Embryonic facial prominence (tissue), 1 donor: Measurements from ENCODE around the gene OOSP4A.
"Not testable (repeated sequence)": the region's sequence is repeated elsewhere in the genome, so short reads cannot be mapped to it uniquely, and the experiment has no call there.

Source experiments
- DNase-seq: peaks from one replicate; pipeline ENCODE4 v3.0.0-alpha.2; 2016; ENCODE audit errors: extremely low spot score

Gene OOSP4A

DNA sequence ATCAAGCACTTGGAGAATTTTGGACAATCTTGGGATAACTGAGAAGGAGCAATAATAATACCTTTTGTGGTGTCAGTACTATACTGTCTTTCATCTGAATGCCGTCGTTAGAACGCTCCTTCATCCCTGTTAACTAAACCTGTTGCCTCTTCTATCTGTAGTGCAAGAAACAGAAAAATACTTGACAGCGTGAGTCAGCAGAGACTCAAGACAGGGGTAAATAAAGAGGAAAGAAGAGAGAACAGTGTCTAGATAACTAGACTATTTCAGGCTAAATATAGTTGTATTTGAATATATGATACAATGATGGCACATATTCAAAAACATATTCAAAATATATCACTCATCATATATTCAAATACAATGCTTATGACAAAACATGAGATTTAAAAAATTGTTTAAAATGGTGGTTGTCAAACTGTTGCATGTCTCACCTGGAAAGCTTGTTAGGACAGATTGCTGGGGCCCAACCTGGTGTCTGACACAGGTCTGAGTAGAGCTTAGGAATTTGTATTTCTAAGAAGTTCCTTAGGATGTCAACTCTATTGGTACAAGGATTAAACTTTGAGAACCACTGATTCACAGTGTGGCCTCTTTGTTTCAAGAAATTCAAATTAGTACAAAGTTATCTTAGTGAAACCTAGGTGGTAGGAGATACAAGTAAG, 17.4 kb downstream of the OOSP4A start:
- no peak for DNase-seq

DNA sequence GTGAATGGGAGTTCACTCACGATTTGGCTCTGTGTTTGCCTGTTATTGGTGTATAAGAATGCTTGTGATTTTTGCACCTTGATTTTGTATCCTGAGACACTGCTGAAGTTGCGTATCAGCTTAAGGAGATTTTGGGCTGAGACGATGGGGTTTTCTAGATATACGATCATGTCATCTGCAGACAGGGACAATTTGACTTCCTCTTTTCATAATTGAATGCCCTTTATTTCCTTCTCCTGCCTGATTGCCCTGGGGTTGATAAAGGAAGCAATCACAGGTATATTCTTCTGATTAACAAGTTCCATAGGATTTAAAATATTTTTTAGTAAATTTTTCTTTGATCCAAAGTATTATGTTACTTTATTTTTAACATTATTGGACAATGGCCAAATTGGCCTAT, 18.2 kb downstream of the OOSP4A start:
- DNase-seq, result not testable (repeated sequence)

DNA sequence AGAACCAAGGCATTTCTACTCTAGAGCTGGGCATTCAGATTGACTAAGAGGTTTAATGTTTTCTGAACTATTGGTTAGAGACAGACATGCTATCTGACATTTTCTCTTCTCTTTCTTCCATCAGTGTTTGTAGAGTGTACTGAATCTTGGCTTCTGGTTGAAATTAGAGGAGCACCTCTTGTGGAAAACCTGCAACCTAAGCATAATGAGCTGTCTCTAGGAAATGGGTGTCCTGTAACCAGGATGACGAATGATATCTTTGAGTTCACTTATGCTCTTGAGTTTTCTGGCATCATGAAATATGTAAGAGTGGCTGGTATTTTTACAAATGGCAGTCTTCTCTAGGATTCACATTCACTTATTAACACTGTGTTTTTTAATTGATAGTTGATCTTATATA, 19.4 kb downstream of the OOSP4A start:
- DNase-seq, result no peak

DNA sequence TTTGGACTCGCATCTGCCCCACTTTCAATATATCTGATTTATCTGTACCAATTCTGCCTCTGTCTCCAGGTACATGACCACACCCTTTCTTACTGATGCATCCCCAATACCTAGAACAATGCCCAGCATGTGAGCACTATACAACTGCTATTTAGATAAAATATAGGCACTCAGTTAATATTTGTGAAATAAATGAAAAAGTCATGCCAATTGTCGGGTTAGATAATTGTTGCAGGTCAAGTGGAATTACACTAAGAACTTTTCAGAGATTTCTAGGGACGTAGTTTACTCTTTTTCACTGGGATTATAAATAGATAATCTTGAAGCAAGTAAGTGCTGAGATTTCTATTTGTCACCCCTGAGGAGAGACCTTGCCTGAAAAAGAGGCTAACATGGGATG, 20.5 kb downstream of the OOSP4A start:
- no peak for DNase-seq

DNA sequence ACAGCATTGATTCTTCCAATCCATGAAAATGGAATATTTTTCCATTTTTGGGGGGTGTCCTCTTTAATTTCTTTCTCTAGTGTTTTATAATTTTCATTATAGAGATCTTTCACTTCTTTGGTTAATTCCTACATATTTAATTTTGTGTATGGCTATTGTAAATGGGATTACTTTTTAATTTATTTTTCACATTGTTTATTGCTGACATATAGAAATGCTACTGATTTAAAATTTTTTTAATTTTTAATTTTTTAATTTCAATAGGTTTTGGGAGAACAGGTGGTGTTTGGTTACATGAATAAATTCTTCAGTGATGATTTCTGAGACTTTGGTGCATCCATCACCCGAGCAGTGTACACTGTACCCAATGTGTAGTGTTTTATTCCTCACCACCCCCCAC, 26.6 kb downstream of the OOSP4A start:
- no peak for DNase-seq

DNA sequence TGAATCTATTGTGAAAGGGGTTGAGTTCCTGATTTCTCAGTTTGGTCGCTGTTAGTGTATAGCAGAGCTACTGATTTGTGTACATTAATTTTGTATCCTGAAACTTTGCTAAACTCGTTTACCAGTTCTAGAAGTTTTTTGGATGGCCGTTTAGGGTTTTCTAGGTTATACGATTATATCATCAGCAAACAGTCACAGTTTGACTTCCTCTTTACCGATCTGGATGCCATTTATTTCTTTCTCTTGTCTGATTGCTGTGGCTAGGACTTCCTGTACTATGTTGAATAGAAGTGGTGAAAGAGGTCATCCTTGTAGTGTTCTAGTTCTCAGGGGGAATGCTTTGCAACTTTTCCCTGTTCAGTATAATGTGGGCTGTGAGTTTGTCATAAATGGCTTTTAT, 28.6 kb downstream of the OOSP4A start:
- DNase-seq, result no peak

DNA sequence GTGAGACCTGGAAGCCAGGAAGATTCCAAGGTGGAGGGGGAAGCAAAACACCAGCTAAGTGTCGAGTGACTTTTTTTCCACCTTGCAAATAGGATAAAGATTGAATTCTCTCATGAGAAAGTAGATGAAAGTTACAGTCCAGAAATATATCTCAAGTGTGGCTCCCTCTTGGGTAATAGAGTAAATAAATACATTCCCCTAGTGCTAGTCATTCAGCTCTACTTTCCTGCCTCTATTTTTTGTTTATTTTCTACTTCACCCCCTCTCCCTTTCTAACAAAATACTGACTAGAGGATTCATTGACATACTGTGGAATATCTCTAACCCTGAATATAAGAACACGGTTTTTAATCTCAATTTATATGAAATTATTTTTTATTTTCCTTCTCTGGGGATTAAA, 34.0 kb downstream of the OOSP4A start:
- no peak for DNase-seq

DNA sequence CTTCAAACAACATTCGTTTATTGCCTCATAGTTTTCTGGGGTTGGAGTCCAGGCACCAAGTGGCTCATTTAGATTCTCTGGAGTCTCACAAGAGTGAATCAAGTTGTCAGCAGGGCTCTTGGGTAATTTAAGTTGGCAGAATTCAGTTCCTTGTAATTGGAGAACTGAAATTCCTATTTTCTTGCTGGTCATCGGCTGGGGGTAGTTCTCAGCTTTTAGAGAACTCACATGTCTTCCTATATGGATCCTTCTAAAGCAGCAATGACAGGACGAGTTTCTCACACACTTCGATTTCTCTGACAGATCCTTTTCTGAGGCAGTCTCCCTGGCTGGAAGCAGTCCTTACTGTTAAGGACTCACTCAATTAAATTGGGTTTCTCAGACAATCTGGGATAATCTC, 35.9 kb downstream of the OOSP4A start:
- no peak for DNase-seq

DNA sequence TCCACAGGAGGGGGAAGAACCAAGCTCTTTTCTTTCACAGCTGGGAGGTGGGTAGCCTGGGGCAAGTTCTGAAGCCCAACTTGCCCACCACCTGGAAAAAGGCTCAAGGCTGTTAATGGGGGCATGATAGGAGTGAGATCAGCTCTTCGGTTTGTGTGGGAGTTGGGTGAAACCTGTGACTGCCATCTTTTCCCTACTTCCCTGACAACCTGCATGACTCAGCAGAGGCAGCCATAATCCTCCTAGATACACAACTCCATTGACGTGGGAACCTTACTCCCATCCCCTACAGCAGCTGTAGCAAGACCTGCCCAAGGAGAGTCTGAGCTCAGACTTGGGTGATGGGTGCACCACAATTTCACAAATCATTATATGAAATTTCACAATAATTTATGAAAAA, 39.9 kb downstream of the OOSP4A start:
- DNase-seq, result no peak

DNA sequence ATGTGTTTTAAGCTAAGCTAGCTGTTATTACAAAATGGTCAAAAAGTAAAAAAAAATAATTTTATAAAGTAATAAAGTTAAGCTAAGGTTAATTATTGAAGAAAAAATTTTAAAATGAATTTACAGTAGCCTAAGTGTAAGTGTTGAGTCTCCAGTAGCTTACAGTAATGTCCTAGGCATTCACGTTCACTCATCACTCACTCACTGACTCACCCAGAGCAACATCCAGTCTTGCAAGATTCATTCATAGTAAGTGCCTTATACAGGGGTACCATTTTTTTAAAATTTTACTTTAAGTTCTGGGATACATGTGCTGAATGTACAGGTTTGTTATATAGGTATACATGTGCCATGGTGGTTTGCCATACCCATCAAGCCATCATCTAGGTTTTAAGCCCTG, 41.5 kb downstream of the OOSP4A start:
- DNase-seq, result no peak

DNA sequence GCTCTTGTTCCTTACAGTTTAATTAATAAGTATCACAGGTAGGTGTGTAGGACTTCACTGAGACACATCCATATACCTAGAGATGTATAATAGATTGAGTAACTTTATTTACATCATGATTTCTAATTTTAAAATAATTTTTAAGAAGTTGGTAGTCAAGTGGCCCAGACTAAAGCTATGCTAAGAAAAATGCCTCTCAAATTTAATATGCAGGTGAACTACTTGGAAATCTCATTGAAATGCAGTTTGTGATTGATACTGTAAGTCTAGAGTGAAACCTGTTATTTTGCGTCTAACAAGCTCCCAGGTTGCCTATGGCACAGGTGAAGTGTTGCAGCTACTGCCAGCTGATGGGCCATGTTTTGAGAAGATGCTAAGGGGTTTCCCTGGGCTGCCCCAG, 53.0 kb downstream of the OOSP4A start, which contains the start of gene OOSP4B:
Gene OOSP4B (plus strand): TSS at position 301 of the 400 bp plus-strand sequence.
- DNase-seq, result no peak

DNA sequence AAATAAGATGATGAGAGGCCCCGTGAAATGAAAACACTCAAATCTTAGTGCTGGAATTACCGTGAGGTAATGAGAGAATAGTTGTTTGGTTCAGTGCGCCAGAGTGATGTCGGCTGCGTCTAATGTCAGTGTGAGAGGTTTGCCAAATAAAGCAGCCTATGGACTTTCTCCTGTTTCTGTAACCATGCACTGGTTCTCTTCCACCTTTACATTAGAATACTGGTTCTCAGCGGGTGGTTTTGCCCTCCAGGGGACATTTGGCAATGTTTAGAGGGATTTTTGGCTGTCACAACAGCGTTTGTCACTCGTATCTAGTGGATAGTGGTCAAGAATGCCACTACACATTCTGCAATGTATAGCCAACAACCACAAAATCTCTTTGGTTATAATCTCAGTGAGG, 54.2 kb downstream of the OOSP4A start:
- no peak for DNase-seq
